Thyroid gland (tissue), 4 donors: ENCODE results near the gene CLEC4D.

ENCODE experiments used
- CTCF ChIP-seq, 6 experiments: fragments of 200-600 bp in 3 of 6; fragments of 450-650 bp in 3 of 6; sonication (generic) in 3 of 6; IDR thresholded peaks; one replicate each; pipeline ENCODE4 v1.5.1; 2016 to 2019; ENCODE audit warnings: antibody characterized with exemption in 6 of 6, mild to moderate bottlenecking in 2 of 6, inconsistent platforms in 1 of 6, moderate library complexity in 1 of 6
- POLR2A ChIP-seq, 2 donors: fragments of 450-650 bp; IDR thresholded peaks; one replicate each; pipeline ENCODE4 v1.6.1; 2017; ENCODE audit warnings: antibody characterized with exemption in 2 of 2, mild to moderate bottlenecking in 2 of 2, moderate library complexity in 1 of 2

- TF ChIP-seq POLR2A (IDR thresholded peaks at IDR 0.05) (no peak), CTCF (IDR thresholded peaks at IDR 0.05) (no peak)
Measured at GRCh38 chr12:8517971-8518370, 4.7 kb downstream of the CLEC4D start.
